Fibroblast of mammary gland (primary cell): ENCODE results near the gene SLC22A12.
"Not testable (repeated sequence)": the region's sequence is repeated elsewhere in the genome, so short reads cannot be mapped to it uniquely, and the experiment has no call there.

Experiments used
- DNase-seq: peaks from one replicate; pipeline ENCODE4 v3.0.0-alpha.2; 2010; ENCODE audit warnings: low read depth
- H3K4me3 ChIP-seq: 2 replicates; pipeline ENCODE4 v1.5.1; 2011; ENCODE audit warnings: low read depth, mild to moderate bottlenecking, low read length, moderate library complexity; ENCODE audit not compliant: control insufficient read depth
- TF ChIP-seq, protein P1 (sequence below): conservative IDR thresholded peaks from 2 replicates; pipeline ENCODE4 v1.5.1; 2011; ENCODE audit warnings: low read depth, low read length, inconsistent platforms; ENCODE audit not compliant: control insufficient read depth, insufficient read depth

The SLC22A12 gene

GRCh38 chr11:64592656-64593055 is 1.6 kb downstream of the SLC22A12 start:
- TF ChIP-seq, protein P1, sequence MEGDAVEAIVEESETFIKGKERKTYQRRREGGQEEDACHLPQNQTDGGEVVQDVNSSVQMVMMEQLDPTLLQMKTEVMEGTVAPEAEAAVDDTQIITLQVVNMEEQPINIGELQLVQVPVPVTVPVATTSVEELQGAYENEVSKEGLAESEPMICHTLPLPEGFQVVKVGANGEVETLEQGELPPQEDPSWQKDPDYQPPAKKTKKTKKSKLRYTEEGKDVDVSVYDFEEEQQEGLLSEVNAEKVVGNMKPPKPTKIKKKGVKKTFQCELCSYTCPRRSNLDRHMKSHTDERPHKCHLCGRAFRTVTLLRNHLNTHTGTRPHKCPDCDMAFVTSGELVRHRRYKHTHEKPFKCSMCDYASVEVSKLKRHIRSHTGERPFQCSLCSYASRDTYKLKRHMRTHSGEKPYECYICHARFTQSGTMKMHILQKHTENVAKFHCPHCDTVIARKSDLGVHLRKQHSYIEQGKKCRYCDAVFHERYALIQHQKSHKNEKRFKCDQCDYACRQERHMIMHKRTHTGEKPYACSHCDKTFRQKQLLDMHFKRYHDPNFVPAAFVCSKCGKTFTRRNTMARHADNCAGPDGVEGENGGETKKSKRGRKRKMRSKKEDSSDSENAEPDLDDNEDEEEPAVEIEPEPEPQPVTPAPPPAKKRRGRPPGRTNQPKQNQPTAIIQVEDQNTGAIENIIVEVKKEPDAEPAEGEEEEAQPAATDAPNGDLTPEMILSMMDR = no peak
- DNase-seq = no peak

DNA sequence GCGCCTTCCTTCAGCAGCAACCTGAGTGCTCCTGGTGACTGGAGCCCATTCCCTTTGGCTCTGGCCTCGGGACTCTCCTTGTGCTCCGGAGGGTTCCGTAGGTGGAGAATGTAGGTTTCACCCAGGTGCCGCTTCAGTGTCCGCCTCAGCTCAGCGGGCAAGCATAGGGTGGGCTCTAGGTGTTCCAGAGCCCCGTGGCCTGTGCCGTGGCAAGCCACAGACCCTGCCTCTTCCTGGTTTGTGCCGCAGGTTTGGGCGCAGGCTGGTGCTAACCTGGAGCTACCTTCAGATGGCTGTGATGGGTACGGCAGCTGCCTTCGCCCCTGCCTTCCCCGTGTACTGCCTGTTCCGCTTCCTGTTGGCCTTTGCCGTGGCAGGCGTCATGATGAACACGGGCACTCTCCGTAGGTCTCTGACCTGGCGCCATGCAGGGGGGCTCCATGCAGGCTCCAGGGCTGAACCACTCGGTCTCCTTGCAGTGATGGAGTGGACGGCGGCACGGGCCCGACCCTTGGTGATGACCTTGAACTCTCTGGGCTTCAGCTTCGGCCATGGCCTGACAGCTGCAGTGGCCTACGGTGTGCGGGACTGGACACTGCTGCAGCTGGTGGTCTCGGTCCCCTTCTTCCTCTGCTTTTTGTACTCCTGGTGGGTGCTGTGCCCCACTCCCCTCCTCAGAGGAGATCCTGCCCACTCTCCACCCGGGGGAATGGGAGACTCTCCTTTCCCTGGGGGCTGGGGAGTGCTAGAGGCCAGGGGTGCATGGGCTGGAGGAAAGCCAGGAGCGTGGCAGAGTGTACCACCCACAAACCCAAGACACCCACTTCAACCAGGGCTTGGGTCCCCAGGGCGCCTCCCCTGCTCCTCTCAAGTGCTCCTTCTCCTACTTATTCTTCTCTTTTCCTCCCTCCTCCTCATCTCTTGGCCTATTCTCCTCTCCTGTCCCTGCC is 2.4 kb downstream of the SLC22A12 start:
- no peak for DNase-seq
- TF ChIP-seq, protein P1 = no peak
- H3K4me3 ChIP-seq = no peak overlapping the region

More at GRCh38 chr11:64592656-64593055, 1.6 kb downstream of the SLC22A12 start:
- H3K4me3 ChIP-seq = no peak overlapping the region

DNA sequence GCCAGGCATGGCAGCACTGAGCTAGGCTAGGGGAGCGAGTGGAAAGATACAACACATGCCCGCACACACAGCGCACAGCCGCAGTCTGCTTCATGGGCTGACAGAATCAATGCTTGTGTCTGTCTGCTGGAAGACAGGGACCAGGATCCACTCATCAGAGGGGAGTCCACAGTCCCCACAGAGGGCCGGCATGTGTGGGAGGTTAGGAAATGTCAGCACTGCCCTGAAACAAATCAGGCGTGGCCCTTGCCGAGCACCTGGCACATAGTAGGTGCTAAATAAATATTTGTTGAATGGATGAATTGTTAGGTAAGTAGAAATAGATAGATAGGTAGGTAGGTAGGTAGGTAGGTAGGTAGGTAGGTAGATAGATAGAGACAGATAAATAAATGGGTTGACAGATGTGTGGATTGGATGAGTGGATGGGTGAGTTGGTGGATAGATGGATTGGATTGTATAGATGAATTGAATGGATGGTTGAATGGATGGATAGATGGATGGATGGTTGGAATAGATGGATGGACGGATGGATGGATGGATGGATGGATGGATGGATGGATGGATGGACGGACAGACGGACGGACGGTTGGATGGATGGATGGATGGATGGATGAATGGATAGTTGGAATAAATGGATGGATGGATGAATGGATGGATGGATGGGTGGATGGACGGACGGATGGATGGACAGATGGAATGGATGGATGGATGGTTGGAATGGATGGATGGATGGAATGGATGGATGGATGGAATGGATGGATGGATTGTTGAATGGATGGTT is 3.3 kb downstream of the SLC22A12 start:
- TF ChIP-seq, protein P1 = no peak

GRCh38 chr11:64595922-64596321 is 4.9 kb downstream of the SLC22A12 start:
- DNase-seq, H3K4me3 ChIP-seq: not testable (repeated sequence)

More for the DNA sequence above, 3.3 kb downstream of the SLC22A12 start:
- DNase-seq = no peak
- H3K4me3 ChIP-seq = no peak overlapping the region

DNA sequence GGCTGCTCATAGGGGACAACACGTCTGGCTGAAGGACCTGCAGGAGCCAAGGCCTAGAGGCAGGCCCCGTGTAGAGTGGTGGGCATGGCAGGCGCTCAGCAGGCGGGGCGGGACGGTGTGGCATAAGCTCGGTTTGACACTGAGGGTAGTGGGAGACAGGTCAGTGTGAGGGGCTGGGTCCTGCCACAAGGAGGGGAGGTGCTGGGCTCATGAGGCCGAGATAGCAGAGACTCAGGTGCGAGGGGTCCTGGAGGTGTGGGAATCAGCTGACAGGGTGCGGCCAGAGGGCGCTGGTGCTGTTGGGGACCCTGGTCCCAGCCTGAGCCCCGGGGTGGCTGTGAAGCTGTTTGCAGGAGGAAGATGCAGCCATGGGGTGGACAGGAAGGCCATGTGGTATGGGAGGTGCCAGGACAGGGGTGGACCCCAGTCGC is 6.7 kb downstream of the SLC22A12 start:
- TF ChIP-seq, protein P1 = no peak
- no peak overlapping the region for H3K4me3 ChIP-seq
- DNase-seq = no peak

GRCh38 chr11:64598106-64598796 is 7.2 kb downstream of the SLC22A12 start:
- TF ChIP-seq, protein P1 = no peak
- no peak for DNase-seq
- no peak overlapping the region for H3K4me3 ChIP-seq
